Right forelimb (tissue), 1 donor: Measurements from ENCODE around the gene MLST8.
A peak's percentile ranks its signal among the peaks of the same experiment; 100 is the strongest.

Source experiments
- DNase-seq: peaks from one replicate; pipeline ENCODE4 v3.0.0-alpha.2; 2018

Gene MLST8

GRCh38 chr16:2205104-2205966, at the start of gene MLST8:
Gene MLST8 (plus strand): TSS chr16:2205454. CDS start chr16:2206086, 632 bp downstream.
- DNase-seq = peak; percentile 93

- DNase-seq = peak; percentile 76
Observed at GRCh38 chr16:2155977-2156848, 49.0 kb upstream of the MLST8 start.

- no peak for DNase-seq
Observed at GRCh38 chr16:2156849-2157224, 48.4 kb upstream of the MLST8 start.

- no peak for DNase-seq
Observed at GRCh38 chr16:2157480-2158261, 47.6 kb upstream of the MLST8 start.

GRCh38 chr16:2158262-2158638, 47.0 kb upstream of the MLST8 start:
- DNase-seq = no peak

- peak; percentile 89 for DNase-seq
Observed at GRCh38 chr16:2159175-2159838, 45.9 kb upstream of the MLST8 start.

- DNase-seq = no peak
Observed at GRCh38 chr16:2160915-2161551, 44.2 kb upstream of the MLST8 start.

GRCh38 chr16:2161911-2162310, 43.3 kb upstream of the MLST8 start:
- no peak for DNase-seq

- DNase-seq = no peak
Observed at GRCh38 chr16:2162676-2163118, 42.6 kb upstream of the MLST8 start.

- no peak for DNase-seq
Observed at GRCh38 chr16:2163211-2163881, 41.9 kb upstream of the MLST8 start.

GRCh38 chr16:2165861-2166260, 39.4 kb upstream of the MLST8 start:
- DNase-seq = no peak

- no peak for DNase-seq
Observed at GRCh38 chr16:2166263-2167067, 38.8 kb upstream of the MLST8 start.

- DNase-seq = no peak
Observed at GRCh38 chr16:2167068-2167638, 38.1 kb upstream of the MLST8 start.

GRCh38 chr16:2170080-2170479, 35.2 kb upstream of the MLST8 start:
- DNase-seq = no peak

- DNase-seq = no peak
Observed at GRCh38 chr16:2170587-2171435, 34.4 kb upstream of the MLST8 start.

- no peak for DNase-seq
Observed at GRCh38 chr16:2171601-2172178, 33.6 kb upstream of the MLST8 start.

GRCh38 chr16:2172688-2173335, 32.4 kb upstream of the MLST8 start:
- DNase-seq = no peak

- no peak for DNase-seq
Observed at GRCh38 chr16:2173366-2173765, 31.9 kb upstream of the MLST8 start.
